DMS53 (cell line): ENCODE measurements around the gene DPP7.

Source experiments
- DNase-seq: peaks from one replicate; lab custom pipeline; 2025; lab: John Stamatoyannopoulos, UW

The DPP7 gene

DNA sequence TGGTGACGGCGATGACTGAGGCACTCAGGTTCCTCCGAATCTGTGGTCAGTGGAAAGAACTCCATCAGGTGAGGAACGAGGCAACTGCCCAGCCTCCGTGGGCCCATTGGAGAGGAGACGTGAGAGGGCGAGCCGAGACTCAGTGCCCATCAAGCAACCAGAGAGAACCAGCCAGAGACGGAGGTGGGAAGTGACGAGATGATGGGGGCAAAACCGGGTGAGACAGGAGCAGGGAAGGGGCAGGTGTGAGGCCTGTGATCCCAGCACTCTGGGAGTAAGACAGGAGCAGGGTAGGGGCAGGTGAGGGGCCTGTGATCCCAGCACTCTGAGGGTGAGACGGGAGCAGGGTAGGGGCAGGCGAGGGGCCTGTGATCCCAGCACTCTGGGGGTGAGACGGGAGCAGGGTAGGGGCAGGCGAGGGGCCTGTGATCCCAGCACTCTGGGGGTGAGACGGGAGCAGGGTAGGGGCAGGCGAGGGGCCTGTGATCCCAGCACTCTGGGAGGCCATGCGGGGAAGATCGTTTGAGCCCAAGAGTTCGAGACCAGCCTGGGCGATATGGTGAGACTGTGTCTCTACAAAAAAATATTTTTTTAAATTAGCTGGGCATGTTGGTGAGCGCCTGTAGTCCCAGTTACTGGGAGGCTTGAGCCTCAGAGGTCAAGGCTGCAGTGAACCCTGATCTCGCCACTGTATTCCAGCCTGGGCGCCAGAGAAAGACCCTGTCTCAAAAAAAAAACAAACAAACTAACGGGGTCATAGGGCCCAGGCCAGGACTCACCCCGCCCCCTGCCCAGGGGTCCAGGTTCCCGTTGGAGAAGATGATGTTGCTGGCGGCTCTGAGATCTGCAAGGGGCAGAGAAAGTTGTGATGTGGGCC lies 3.4 kb downstream of the DPP7 start:
- no peak for DNase-seq

DNA sequence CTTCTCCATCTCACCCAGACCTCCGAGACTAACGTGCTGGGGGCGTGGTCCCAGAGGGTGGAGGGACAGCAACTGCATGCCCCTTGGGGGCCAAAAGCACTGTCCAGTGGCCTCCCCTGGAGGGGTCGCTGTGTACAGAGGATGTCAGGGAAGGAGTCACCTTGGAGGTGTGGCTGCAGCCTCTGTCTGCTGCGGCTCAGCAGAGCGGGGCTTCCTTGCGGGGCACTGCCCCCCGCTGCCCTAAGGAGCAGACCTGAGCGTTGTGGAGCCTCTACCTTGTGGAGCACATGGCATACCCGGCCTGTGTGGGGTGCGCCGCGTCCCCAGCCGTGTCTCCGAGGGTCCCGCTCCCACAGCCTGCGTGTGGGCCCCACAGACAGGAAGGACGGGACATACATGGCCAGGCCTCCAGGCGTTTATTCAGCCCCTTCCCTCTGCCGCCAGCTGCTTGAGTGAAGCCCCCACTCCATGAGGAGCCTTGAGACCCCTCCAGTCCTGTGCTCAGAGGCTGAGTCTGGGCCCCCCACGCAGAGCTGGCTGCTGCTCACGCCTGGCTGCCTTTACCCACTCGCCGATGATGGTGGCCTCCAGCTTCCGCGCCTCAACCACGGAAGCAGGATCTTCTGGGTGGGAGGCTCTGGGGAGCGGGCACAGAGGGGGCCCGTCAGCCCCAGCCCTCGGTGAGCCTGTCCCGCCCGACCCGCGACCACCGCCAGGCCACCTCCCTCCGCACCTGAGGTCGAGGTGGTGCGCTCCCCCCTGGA lies 4.2 kb downstream of the DPP7 start:
- DNase-seq = no peak

DNA sequence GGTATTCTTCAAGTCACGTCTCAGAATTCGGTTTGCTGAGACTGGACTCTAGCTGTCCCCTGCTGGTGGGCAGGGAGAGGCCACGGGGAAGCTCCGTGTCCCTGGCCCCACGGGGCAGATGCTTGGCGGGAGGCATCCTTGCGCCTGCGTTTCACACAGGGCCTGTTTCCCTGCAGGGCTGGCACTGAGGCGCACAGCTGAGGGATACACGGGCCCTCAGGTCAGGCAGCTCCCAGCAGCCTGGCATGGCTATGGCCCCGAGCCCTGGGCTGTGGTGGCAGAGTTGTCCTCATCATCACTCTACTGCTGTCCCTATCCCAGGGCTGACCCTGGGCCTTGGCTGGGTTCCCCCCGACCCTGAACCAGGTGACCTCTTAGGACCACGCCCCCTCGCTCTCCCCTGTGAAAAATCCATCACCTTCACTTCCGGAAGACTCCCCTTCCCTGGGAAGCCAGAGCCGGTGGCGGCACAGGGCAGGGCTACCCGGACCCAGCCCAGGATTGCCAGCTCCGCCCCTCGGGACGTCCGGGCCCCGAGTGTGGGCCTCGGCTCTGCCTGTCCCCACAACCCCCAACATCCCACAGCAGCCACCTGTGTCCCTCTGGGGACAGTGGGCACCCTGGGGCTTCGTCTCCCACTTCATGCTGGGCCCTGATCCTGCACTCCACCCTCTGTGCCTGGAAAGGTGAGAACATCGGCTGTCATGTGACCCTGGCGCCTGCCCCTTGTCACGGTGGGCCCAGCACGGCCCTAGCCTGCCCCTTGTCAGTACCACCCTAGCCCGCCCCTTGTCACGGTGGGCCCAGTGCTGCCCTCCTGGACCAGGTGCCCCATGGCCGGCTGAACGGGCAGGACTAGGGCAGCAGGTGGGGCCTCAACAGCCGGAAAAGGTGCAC lies 5.0 kb downstream of the DPP7 start:
- no peak for DNase-seq

DNA sequence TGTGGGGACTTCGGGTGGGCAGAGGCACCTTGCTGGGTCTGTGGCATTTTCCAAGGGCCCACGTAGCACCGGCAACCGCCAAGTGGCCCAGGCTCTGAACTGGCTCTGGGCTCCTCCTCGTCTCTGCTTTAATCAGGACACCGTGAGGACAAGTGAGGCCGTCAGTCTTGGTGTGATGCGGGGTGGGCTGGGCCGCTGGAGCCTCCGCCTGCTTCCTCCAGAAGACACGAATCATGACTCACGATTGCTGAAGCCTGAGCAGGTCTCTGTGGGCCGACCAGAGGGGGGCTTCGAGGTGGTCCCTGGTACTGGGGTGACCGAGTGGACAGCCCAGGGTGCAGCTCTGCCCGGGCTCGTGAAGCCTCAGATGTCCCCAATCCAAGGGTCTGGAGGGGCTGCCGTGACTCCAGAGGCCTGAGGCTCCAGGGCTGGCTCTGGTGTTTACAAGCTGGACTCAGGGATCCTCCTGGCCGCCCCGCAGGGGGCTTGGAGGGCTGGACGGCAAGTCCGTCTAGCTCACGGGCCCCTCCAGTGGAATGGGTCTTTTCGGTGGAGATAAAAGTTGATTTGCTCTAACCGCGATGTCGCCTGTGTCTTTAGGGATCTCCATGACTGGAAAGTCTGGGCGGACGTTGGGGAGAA lies 5.8 kb downstream of the DPP7 start:
- no peak for DNase-seq

DNA sequence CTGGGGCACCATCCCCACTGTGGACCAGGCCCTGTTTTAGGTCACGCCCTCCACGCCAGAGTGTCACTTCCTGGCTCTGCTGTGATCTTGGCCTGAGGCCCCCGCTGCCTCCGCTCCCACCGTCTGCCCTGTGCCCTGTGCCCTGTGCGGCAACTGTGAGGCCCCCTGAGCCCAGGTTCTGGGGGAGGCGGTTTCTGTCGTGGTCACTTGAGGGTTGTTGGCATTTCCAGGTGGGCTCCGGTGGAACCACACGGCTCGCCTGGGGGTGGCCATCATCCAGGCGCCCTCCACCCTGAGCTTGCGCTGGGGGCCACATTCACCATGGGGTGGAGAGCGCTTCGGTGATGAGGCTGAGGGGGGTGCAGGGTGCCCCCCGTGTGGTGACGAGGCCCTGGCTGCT lies 6.6 kb downstream of the DPP7 start:
- DNase-seq = no peak

DNA sequence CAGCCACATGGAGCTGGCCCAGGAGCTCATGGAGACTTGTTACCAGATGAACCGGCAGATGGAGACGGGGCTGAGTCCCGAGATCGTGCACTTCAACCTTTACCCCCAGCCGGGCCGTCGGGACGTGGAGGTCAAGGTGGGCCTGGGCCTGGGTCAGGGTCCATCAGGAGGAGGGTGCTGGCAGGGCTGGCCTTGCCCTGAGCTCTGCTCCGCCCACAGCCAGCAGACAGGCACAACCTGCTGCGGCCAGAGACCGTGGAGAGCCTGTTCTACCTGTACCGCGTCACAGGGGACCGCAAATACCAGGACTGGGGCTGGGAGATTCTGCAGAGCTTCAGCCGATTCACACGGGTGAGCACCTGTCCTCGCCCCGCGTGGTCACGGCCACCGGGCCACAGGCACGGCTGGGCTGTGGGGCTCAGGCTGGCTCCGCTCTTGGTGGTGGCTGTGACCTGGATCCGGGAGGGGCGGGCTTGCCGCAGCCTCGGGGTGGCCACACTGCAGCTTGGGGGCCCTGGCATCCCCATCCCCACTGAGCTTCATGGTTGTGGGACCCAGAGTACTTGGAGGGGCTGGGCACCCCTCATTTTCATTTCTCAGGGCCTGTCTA lies 7.1 kb downstream of the DPP7 start:
- no peak for DNase-seq

DNA sequence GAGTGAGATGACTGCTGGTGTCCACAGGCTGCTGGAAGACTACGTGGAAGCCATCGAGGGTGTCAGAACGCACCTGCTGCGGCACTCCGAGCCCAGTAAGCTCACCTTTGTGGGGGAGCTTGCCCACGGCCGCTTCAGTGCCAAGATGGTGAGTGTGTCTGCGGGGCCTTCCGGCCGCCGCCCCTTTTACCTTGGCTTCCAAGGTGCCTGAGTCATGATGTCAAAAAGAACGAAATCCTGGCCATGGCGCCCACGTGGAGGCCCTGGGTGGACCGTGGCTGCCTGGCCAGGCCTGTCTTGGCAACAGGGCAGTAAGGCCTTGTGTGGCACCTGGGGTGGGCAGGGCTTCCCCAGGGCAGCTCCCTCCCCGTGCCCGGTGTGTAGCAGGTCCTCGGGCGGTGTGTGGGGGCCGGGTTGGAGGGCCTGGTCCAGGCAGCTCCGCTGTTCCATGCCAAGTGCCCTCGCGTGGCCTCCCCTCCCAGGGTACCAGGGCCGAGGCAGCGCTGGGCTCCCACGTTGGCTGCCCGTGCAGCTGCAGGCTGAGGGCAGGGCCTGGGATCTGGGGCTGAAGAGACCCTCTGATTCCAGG lies 7.8 kb downstream of the DPP7 start:
- no peak for DNase-seq

DNA sequence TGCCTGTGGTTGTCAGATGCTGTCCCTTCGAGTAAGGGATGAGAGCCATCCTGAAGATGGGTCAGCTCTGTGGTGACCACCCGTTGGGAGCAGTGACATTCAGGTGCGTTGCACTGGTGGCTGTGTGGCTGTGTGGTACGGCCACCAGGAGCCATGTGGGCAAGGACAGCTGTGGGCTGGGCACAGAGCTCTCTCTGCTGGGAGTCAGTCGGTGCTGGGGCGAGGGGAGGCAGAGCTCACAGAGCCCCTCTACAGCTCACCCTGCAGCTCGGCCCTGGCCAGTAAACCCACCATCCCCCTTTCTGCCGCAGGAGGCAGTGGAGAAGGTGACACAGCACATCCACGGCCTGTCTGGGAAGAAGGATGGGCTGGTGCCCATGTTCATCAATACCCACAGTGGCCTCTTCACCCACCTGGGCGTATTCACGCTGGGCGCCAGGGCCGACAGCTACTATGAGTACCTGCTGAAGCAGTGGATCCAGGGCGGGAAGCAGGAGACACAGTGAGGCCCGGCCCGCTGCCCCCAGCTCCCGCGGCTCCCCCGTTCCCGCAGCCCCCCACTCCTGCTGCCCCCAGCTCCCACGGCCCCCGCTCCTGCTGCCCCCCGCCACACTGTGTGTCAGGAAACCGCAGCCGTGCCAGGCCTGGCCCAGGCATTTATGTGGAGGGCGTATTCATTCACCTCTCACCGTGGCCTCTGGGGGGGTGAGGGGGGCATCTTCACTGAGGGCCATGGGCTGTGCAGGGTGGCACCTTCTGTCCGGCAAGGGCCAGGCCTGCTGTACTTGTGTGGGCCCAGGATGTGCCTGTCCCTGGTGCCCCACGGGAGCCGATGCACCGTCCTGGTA lies 8.5 kb downstream of the DPP7 start:
- no peak for DNase-seq

DNA sequence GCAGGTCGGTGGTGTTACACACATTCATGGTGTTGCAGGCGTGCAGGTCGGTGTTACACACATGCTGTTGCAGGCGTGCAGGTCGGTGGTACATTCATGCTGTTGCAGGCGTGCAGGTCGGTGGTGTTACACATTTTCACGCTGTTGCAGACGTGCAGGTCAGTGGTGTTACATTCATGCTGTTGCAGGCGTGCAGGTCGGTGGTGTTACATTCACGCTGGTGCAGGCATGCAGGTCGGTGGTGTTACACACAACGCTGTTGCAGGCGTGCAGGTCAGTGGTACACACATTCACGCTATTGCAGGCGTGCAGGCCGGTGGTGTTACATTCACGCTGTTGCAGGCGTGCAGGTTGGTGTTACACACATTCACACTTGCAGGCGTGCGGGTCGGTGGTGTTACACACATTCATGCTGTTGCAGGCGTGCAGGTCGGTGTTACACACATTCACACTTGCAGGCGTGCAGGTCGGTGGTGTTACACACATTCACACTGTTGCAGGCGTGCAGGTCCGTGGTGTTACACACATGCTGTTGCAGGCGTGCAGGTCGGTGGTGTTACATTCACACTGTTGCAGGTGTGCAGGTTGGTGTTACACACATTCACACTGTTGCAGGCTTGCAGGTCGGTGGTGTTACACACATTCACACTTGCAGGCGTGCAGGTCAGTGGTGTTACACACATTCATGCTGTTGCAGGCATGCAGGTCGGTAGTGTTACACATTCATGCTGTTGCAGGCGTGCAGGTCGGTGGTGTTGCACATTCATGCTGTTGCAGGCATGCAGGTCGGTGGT lies 11.1 kb downstream of the DPP7 start:
- no peak for DNase-seq

DNA sequence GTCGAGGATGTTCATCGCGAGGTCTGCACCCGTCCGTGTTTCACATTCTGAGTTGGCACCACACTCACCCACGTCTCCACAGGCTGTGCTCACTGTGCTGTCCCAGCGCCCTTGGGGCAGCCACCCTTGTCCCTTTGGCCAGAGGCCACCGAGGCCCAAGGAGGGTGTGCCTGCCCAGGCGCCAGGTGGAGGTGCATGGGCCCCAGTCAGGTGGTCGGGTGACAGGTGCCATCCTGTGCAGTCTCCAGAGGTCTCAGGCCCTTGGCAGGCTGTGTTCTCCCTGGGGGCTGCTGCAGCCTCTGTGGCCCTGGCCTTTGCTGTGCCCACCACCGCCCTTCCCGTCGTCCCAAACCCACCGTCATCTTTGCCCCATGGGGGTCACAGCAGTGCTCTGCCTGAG lies 15.3 kb downstream of the DPP7 start:
- DNase-seq = no peak

DNA sequence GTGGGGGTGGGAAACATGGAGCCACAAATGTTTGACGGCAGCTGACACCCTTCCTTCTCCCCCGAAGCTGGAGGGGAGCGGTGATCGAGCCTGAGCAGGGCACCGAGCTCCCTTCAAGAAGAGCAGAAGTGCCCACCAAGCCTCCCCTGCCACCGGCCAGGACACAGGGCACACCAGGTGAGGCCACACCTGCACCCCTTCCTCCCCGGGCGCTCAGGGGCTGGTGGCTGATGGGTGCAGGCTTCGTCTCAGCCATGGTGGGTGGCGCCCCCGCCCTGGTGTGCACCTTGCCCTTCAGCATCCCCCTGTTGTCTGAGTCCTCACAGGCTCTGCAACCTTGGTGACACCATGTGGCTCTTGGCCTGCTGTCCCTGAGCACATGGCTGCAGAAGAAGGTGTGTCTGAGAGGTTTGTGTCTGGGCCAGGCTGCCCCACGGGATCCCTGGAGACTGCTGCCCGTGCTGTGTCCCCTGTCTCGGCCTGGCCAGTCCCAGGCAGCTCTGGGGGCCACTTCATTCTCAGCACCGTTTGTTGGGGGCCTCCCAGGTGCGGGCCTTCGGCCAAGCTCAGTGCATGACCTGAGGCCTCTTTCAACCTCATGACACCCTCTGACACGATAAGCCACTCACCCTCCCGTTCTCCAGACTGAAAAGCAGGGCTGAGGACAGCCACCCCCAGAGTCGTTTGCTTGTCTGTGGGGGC lies 16.6 kb downstream of the DPP7 start:
- DNase-seq = no peak

DNA sequence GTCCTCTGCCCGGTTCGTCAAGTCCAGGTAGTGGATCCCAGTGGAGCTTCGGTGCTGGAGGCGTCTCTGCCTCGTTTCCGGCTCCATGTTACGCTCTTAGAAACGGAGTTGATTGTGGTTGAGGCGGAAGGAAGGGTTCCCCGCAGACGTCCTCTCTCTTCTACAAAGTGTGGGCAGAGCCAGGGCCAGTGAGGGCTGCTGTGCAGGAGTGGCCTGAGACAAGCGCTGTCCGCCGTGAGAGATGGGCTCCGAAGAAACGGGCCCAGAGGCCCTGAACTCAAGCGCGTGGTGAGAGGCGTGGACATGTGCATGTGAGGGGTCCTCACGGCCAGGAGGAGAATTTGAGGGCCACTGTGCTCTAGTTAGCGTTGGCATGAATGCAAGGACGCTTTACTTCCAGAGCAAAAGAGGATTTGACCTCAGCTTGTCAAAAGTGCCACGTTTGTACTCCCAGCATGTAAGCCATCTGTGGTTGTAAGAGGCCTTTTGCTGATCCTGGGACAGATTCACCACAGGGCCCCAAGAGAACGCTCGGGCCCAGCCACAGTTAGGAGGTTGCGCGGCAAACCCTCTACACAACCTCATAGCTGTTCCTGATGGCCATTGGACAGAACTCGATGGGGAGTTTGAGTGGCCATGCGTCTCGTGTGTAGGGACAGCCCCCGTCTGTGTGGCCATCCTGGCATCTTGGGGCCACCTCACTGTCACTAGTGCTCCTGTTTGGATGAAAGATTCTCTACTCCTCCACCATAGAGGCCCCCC lies 17.6 kb downstream of the DPP7 start:
- no peak for DNase-seq

DNA sequence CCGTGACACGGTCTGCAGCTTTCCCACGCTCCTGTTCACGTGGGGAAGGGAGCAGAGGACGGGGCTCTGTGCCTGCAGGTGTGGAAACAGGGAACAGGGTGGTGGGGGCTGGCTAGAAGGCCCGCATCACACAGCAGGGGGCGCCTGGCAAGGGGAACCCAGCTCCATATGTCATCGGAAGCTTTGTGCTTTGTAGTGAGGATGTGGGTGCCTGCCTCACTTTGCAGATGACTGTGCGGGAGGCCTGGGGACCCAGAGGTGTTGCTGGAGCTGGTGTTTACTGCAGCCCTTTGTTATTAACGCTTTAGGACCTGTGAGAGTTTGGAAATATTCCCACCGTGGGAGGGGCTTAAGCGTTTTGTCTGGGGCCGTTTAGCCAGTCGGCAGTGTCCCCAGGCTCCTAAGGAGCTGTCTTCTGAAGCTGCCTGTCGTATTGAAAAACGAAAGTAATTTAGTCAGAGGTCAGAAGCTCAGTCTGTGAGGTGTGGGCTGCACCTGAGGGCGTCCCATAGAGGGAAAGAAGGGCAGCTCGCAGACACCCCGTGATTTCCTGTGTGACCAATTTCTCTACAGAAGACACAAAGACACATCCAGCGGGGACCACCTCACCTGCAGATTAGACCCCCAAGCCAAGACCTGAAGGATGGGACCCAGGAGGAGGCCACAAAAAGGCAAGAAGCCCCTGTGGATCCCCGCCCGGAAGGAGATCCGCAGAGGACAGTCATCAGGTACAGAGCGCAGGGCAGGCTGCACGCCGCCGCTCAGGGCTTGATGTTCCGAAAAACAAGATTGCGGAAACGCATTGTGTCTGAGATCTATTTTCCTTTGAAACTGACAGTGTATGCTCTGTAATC lies 18.6 kb downstream of the DPP7 start:
- DNase-seq = no peak

DNA sequence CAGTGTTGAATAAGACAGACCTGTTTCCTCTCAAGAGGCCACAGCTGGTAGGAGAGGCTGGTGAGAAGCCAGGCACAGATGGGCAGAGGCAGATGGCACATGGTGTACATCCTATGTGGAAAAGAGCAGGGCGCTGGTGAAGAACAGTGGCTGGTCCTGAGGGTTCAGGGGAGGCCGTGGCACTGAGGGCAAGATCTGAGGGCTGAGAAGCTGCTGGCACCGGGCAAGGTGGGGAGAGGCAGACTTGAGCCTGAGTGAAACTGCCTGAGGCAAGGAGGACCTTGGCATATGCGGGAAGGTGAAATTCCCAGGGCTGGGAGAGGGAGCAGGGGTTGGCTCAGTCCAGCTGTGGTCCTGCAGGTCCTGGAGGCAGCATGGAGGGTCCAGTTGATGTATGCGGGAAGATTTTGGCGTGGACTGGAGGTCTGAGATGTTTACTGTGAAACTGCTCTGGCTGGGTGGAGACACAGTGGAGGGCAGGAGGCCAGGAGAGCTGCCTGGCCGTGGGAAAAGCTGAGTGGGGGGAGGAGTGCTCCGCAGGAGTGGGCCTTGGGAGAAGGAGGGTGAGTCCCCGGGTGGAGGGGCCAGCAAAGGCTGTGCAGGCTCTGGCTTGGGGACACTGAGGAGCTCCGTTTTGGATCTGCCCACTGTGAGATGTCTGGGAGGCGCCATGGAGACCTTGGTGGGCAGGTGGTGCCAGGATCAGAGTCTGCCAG lies 25.1 kb downstream of the DPP7 start:
- DNase-seq = no peak

DNA sequence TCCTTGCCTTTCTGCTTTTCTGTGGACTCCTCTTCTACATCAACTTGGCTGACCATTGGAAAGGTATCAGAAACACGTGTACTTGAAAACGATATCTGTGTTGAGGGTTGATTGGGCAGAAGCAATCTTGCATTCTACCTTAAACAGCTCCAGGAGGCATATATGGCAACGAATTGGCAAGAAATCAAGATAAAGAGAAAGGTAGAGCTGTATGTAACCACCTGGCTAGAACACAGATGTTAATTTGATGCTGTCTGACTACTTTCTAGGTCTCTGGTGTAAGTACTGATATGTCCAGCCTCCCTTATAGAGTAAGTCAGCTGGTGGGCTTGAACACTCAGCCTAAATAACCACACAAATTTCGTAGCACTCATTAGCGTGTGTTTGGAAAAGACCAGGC lies 26.4 kb downstream of the DPP7 start:
- DNase-seq = no peak

DNA sequence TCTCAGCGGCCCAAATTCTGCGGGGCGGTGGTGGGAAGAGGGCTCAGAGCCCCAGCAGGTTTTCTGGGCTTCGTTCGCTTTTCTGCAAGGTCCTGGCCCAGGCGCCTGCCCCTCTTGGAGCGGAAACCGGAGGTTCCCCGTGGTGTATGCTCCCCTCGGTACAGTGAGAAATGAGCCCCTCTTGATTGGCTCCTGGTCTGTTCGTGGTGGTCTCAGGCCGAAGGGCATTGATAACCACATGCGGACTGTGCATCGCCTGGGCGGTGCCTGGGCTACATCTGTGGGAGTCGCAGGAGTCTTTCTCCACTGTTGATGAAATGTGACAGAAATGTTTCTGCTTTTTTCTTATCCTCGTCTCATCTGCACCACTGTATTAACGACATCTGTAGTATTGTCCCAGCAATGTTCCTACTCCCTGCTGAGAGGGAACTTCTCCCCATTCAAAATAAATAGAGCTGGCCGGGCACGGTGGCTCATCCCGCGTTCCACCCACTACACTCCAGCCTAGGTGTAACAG lies 27.1 kb downstream of the DPP7 start:
- DNase-seq = no peak
